Keratinocyte (primary cell): Measurements from ENCODE around the gene LGALS7B. TPM values are rescaled to one million over a fixed set of nuclear protein-coding genes. Genes with fewer than 3 reads are reported as not detected.
"Not testable (repeated sequence)": the region's sequence is repeated elsewhere in the genome, so short reads cannot be mapped to it uniquely, and the experiment has no call there.

Experiments
- DNase-seq: peaks from one replicate; pipeline ENCODE4 v3.0.0-alpha.2; 2011; ENCODE audit warnings: low read depth, missing footprints, low spot score
- FAIRE-seq: peaks from 2 replicates; lab custom pipeline; 2011; peaks lifted over from hg19 to GRCh38; lab: Jason Lieb, UNC
- H2AFZ ChIP-seq: 2 replicates; pipeline ENCODE4 v1.6.0; 2012; ENCODE audit warnings: low read length, control low read depth, inconsistent platforms; ENCODE audit not compliant: control insufficient read depth
- H3K27ac ChIP-seq: 2 replicates; pipeline ENCODE4 v1.5.1; 2011; ENCODE audit warnings: low read length; ENCODE audit not compliant: control insufficient read depth, insufficient read depth
- H3K27me3 ChIP-seq: 3 replicates; pipeline ENCODE4 v1.6.0; 2011; ENCODE audit warnings: low read length; ENCODE audit not compliant: control insufficient read depth, insufficient read depth; ENCODE audit errors: extremely low read depth
- H3K36me3 ChIP-seq, 2 experiments: 2 replicates in 1 of 2; 3 replicates in 1 of 2; pipeline ENCODE4 v1.5.1; 2011; ENCODE audit warnings: low read length in 2 of 2, mild to moderate bottlenecking in 1 of 2; ENCODE audit not compliant: control insufficient read depth in 2 of 2, insufficient read depth in 2 of 2; ENCODE audit errors: extremely low read depth in 1 of 2
- H3K4me1 ChIP-seq: 3 replicates; pipeline ENCODE4 v1.5.1; 2011; ENCODE audit warnings: low read length; ENCODE audit not compliant: control insufficient read depth, insufficient read depth; ENCODE audit errors: extremely low read depth
- H3K4me2 ChIP-seq: 3 replicates; pipeline ENCODE4 v1.6.0; 2011; ENCODE audit warnings: low read depth, low read length; ENCODE audit not compliant: control insufficient read depth, insufficient read depth; ENCODE audit errors: extremely low read depth
- H3K4me3 ChIP-seq, 3 experiments: fragments of 200-600 bp in 1 of 3; sonication (generic) in 1 of 3; 2 replicates in 2 of 3; 3 replicates in 1 of 3; pipeline ENCODE4 v1.5.1; 2011 to 2016; ENCODE audit warnings: low read length in 3 of 3, mild to moderate bottlenecking in 3 of 3, control low read depth in 2 of 3, inconsistent platforms in 1 of 3, low read depth in 1 of 3, mixed read lengths in 1 of 3, mixed run types in 1 of 3, moderate library complexity in 1 of 3; ENCODE audit not compliant: control insufficient read depth in 2 of 3, insufficient read depth in 2 of 3; ENCODE audit errors: extremely low read depth in 1 of 3
- H3K79me2 ChIP-seq: 2 replicates; pipeline ENCODE4 v1.6.0; 2012; ENCODE audit warnings: low read length; ENCODE audit not compliant: control insufficient read depth, insufficient read depth
- H3K9ac ChIP-seq: 3 replicates; pipeline ENCODE4 v1.6.0; 2011; ENCODE audit warnings: low read length; ENCODE audit not compliant: control insufficient read depth, insufficient read depth; ENCODE audit errors: extremely low read depth
- H3K9me1 ChIP-seq: 3 replicates; pipeline ENCODE4 v1.6.0; 2011; ENCODE audit warnings: low read length; ENCODE audit not compliant: control insufficient read depth, insufficient read depth; ENCODE audit errors: extremely low read depth
- H3K9me3 ChIP-seq: 2 replicates; pipeline ENCODE4 v1.5.1; 2012; ENCODE audit warnings: low read depth, low read length; ENCODE audit not compliant: control insufficient read depth
- H4K20me1 ChIP-seq: 3 replicates; pipeline ENCODE4 v1.6.0; 2011; ENCODE audit warnings: low read length; ENCODE audit not compliant: control insufficient read depth, insufficient read depth; ENCODE audit errors: extremely low read depth
- EZH2 ChIP-seq: IDR thresholded peaks from one replicate; pipeline ENCODE4 v1.6.1; 2012; ENCODE audit warnings: inconsistent platforms, mild to moderate bottlenecking, low read length, moderate library complexity
- dilution Hi-C: fragments of 300-500 bp; cut with MboI; formaldehyde crosslinking; loops from one replicate; pipeline ENCODE4 v1.7.0; 2020; ENCODE audit warnings: low sequenced_read_pairs; ENCODE audit not compliant: extremely low pct_ligation_motif_present
- polyA plus RNA-seq, 5 experiments: library from polyadenylated mRNA; depleted of rRNA in 3 of 5; stranded (reverse) in 3 of 5; stranded (forward) in 1 of 5; unstranded in 1 of 5; fragments of >200 nt; gene quantifications; 1 replicate in 1 of 5; 2 replicates in 3 of 5; 3 replicates in 1 of 5; pipeline versions ENCODE4 v1.2.1 to v1.2.3, GENCODE V29; 2011 to 2012; ENCODE audit warnings: missing spikeins in 2 of 5, low read depth in 1 of 5, low replicate concordance in 1 of 5
- TF ChIP-seq, protein P1 (sequence below), 3 experiments: IDR thresholded peaks in 1 of 3; conservative IDR thresholded peaks in 1 of 3; optimal IDR thresholded peaks in 1 of 3; 2 replicates in 2 of 3; 3 replicates in 1 of 3; pipeline versions ENCODE3 to v1.5.1; 2011; ENCODE audit warnings: low read length in 3 of 3, mild to moderate bottlenecking in 3 of 3, moderate library complexity in 2 of 3, control low read depth in 1 of 3, inconsistent platforms in 1 of 3; ENCODE audit not compliant: insufficient read depth in 2 of 3; ENCODE audit errors: extremely low read depth in 1 of 3

Gene LGALS7B
- polyA plus RNA-seq, 1 donor (not counting 4 experiments of a cell fraction or from before 2014, with no cell fraction given): 1,668 TPM

DNA sequence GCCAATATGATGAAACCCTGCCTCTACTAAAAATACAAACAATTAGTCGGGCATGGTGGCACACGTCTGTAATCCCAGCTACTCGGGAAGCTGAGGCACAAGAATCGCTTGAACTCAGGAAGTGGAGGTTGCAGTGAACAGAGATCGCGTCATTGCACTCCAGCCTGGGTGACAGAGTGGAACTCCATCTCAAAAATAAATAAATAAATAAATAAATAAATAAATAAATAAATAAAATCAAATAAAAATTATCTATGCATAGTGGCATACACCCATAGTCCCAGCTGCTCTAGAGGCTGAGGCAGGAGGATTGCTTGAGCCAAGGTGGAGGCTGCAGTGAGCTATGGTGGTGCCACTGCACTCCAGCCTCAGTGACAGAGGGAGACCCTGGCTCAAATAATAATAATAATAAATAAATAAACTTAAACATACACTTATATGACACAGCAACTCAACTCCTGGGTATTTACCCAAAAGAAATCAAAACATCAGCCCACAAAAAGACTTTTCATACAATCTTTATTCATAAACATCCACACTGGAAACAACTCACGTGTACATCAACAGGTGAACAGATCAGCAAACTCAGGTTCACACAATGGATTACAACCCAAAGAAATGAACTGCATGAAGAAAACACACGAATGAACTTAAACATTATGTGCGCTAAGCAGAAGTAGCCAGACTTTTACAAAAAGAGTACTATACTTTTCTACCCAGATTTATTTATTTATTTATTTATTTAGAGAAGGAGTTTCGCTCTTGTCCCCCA, 22.5 kb upstream of the LGALS7B start:
- H4K20me1 ChIP-seq: no peaks in the 10 kb centered on the region
- H3K9ac ChIP-seq: no peak overlapping the region
- no peaks in the 10 kb centered on the region for H3K27me3 ChIP-seq
- no peaks in the 10 kb centered on the region for H3K36me3 ChIP-seq
- no peaks in the 10 kb centered on the region for H3K9me3 ChIP-seq
- no peak overlapping the region for H3K27ac ChIP-seq
- no peaks in the 10 kb centered on the region for H3K79me2 ChIP-seq
- no peak overlapping the region for H3K4me2 ChIP-seq
- H3K4me3 ChIP-seq: no peak overlapping the region
- DNase-seq: no peak
- no peak for TF ChIP-seq EZH2
- TF ChIP-seq, protein P1, sequence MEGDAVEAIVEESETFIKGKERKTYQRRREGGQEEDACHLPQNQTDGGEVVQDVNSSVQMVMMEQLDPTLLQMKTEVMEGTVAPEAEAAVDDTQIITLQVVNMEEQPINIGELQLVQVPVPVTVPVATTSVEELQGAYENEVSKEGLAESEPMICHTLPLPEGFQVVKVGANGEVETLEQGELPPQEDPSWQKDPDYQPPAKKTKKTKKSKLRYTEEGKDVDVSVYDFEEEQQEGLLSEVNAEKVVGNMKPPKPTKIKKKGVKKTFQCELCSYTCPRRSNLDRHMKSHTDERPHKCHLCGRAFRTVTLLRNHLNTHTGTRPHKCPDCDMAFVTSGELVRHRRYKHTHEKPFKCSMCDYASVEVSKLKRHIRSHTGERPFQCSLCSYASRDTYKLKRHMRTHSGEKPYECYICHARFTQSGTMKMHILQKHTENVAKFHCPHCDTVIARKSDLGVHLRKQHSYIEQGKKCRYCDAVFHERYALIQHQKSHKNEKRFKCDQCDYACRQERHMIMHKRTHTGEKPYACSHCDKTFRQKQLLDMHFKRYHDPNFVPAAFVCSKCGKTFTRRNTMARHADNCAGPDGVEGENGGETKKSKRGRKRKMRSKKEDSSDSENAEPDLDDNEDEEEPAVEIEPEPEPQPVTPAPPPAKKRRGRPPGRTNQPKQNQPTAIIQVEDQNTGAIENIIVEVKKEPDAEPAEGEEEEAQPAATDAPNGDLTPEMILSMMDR (optimal IDR thresholded peaks at IDR 0.05 in 1 of 3, IDR thresholded peaks at IDR 0.05 in 1 of 3, conservative IDR thresholded peaks at IDR 0.05 in 1 of 3; ENCODE audit: extremely low read depth in 1 of 3, insufficient read depth in 2 of 3, low read length in 3 of 3): no peak
- dilution Hi-C loops: no loop called here
- H3K9me1 ChIP-seq: no peaks in the 10 kb centered on the region
- no peak overlapping the region for H2AFZ ChIP-seq
- peaks cover 6% of the 10 kb centered on the region for H3K4me1 ChIP-seq
- no peak for FAIRE-seq

DNA sequence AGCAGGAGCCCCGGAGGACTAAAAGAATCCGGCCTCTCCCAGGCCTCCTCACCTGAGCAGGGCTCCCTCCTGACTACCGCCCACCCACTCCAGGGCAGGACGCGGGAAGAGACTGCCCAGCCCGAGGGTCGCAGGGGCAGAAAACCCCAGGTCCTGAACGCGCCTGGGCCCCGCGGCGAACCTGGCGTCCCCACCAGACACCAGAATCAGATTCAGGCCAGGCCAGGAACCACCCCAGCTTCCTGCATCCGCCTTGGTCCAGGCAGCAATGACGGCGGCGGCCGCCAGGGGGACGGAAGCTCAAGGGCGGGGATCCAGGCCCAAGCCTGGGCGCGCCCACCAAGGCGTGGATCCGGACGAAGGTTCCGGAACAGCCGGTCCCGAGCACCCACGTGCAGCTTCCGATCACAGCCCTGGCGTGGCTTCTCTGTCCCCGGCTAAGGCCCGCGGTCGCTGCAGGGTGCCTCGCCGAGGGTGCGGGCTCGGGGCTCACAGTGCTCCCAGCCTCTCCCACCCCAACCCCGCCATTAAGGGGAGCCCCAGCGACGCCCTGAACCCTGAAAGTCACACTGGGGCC, 19.3 kb upstream of the LGALS7B start:
- H4K20me1 ChIP-seq: no peaks in the 10 kb centered on the region
- H3K4me2 ChIP-seq: peak overlapping the region; percentile 64
- H3K27me3 ChIP-seq: no peaks in the 10 kb centered on the region
- H3K36me3 ChIP-seq: no peaks in the 10 kb centered on the region
- DNase-seq (no peak), FAIRE-seq (peak; percentile 34)
- H3K9me1 ChIP-seq: no peaks in the 10 kb centered on the region
- no peaks in the 10 kb centered on the region for H3K9me3 ChIP-seq
- peak overlapping the region in 1 of 3 experiments; percentile 33 for H3K4me3 ChIP-seq
- peaks cover 15% of the 10 kb centered on the region for H3K4me1 ChIP-seq
- H3K27ac ChIP-seq: peak overlapping the region; percentile 78
- H3K79me2 ChIP-seq: no peaks in the 10 kb centered on the region
- peak overlapping the region; percentile 63 for H2AFZ ChIP-seq
- H3K9ac ChIP-seq: peak overlapping the region; percentile 74
- dilution Hi-C loops: no loop called here
- TF ChIP-seq, protein P1 (optimal IDR thresholded peaks at IDR 0.05 in 1 of 3, IDR thresholded peaks at IDR 0.05 in 1 of 3, conservative IDR thresholded peaks at IDR 0.05 in 1 of 3; ENCODE audit: extremely low read depth in 1 of 3, insufficient read depth in 2 of 3, low read length in 3 of 3): peak; percentile 60 to 87 (median 72)
- TF ChIP-seq EZH2: no peak

DNA sequence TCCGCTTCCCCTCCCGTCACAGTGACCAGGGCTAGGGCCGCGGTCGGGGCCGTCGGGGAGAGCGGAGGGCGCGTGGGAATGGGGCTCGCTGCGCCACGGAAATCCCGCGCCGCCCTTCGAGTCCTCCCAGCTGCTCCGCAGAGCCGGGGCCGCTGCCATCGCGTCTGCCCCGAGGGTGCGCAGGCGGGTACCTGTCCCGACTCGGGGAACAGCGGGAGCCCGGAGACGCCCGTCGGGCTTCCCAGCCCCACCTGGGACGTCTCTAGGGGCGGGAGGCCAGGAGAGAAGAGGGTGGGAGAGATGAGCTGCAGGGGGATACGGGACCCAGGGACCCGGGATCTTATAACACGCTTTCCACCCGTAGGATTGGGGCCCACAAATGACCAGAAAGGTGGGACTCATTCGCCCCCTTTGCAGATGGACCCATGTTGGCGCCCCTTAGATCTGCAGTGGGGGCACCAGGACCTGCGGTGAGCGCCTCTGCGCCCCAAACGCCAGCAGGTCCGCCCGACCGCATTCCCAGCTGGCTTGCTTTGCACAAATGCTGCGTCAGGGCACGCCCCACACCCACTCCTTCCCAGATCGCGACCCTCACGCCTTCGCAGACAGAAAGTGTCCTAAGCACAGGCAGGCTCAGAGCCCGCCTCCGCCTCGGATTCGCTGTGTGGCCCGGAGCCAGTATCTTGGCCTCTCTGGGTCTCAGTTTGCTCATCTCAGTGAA, 18.6 kb upstream of the LGALS7B start:
- dilution Hi-C loops, FAIRE-seq, H2AFZ ChIP-seq, H3K9me1 ChIP-seq, H3K4me3 ChIP-seq, H3K79me2 ChIP-seq, H3K36me3 ChIP-seq, DNase-seq, H4K20me1 ChIP-seq, H3K9me3 ChIP-seq, H3K27me3 ChIP-seq: not testable (repeated sequence)
- Histone ChIP-seq H3K4me1 (peaks cover 21% of the 10 kb centered on the region), H3K27ac (peak overlapping the region; percentile 78), H3K4me2 (peak overlapping the region; percentile 3), H3K9ac (peak overlapping the region; percentile 74)
